CD4-positive, alpha-beta T cell treated with Interleukin-21 for 1 hour (primary cell): ENCODE measurements around the gene SLC7A7.
A peak's percentile ranks its signal among the peaks of the same experiment; 100 is the strongest.
"Not testable (repeated sequence)": the region's sequence is repeated elsewhere in the genome, so short reads cannot be mapped to it uniquely, and the experiment has no call there.

Source experiments
- DNase-seq: peaks from one replicate; pipeline ENCODE4 v3.0.0-alpha.2; 2020

SLC7A7 gene

DNA sequence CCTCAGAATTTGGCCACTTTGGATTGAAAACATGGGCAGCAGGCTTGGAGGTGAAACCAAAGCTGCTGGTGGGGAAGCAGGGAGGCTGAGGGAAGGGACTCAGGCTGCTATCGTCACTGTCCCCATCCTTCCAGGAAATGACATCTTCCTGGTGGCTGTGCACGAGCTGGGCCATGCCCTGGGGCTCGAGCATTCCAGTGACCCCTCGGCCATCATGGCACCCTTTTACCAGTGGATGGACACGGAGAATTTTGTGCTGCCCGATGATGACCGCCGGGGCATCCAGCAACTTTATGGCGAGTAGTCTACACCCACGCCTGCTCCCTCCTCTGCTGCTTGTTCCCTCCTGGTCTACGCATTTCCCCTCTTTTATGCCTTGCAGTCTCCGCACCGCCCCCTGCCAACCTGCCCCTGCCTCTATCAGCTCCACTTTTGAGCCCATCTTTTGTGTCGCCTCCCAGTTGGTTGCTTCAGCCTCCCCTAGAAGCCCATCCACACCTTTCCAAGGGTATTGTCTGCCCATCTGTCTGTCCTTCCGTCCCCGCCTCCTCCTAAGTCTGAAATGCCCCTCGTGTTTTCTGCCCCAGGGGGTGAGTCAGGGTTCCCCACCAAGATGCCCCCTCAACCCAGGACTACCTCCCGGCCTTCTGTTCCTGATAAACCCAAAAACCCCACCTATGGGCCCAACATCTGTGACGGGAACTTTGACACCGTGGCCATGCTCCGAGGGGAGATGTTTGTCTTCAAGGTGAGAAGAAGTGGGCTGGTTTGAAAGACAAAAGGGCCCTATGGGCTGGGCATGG lies 28.1 kb upstream of the SLC7A7 start:
- DNase-seq = no peak

DNA sequence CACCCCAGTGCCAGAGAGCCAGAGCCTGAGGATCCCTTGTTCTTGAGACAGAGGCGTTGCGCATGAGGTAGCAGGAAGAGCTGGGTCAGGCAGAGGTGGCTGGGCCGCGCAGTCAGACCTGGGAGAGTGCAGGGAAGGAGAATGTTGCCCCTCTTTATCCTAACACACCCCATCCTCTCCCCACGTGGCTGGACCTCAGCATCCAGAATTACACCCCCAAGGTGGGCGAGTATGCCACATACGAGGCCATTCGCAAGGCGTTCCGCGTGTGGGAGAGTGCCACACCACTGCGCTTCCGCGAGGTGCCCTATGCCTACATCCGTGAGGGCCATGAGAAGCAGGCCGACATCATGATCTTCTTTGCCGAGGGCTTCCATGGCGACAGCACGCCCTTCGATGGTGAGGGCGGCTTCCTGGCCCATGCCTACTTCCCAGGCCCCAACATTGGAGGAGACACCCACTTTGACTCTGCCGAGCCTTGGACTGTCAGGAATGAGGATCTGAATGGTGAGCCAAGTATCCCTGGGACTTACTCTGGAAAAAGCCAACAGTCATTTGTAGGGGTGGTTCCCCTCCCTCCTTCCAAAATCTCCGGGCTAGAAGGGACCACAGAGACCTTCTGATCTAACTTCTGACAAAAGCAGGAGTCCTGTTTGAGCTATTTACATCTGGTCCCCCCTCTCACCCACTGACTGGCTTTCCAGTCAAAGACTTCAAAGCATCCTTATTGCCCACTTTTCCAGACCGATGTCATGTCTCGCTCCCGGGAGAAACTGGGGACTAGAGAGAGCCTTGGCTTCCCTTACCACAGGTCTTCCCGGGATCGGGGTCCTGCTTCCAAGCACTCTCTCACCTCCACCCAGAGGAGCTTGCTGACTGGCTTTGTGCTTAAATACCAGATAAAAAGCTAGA lies 27.2 kb upstream of the SLC7A7 start:
- DNase-seq = no peak

DNA sequence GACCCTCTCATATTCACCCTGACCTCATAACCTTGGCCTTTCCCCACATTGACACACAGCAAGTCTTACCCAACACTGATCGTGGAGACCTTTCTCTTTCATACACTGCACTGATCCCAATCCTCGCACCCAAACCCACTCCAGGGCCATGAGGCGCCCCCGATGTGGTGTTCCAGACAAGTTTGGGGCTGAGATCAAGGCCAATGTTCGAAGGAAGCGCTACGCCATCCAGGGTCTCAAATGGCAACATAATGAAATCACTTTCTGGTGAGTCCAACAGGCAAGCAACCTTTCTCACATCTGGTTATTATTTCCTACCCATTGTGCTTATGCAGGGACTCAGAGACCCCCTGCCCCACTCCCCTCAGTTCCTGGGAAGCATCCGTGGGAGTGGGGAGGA lies 26.5 kb upstream of the SLC7A7 start:
- DNase-seq = no peak

DNA sequence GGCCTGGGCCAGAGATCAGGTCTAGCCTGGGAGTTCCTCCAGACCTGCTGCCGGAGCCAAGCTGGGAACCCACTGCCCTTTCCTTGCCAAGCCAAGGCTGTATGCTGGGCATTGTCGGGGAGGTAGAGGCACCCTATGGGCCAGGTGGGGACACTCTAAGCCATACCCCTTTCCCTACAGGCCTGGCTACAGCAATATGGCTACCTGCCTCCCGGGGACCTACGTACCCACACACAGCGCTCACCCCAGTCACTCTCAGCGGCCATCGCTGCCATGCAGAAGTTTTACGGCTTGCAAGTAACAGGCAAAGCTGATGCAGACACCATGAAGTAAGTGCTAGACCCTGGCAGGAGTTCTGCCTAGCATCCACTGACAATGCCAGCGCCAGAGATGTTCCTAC lies 26.1 kb upstream of the SLC7A7 start:
- no peak for DNase-seq

DNA sequence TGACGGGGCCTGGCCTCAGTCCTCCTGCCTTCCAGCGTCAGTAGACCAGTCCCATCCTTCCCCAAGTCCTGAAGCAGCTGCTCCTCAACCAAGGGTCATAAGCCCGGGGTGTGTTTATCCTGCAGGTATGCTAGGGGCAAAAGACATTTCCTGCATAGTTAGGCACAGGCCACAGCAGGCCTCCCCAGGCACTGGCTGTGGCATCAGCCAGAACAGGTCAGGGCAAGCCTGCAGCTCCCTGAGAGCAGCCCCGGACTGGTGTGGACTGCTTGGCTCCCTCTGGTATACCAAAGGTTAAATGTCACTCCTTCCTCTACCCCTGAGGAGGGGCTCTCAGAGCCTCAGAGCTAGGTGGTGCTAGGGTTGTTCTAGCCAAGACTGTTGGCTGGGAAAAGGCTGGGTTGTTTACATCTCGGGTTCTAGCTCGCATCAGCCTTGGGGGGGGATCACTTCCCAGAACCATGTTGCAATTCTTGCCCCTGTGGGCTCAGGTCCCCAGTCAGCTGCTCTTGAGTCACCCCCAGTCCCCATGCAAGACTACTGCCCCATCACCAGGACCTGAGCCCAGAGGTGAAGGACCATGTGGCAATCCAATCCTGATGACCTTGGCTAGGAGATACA lies 24.0 kb upstream of the SLC7A7 start:
- DNase-seq = no peak

DNA sequence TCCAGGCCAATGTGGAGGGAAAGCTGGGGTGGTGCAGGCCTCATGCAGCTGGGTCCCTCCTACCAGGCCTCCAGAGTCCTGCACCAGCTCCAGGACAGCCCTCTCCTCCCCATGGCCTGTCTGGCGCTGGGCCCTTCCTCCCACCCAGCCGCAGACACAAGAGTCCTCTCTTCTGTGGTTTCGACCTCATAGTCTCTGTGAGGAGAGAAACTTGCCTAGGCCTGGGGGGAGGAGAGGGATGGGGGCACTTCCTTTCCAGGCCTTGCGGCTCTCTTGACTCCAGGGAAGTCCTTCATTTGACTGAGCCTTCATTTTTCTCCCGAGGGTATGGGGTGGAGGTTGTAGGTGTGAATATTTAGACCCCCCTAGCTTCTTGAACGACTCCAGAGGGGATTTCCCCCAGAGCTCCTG lies 23.4 kb upstream of the SLC7A7 start:
- DNase-seq = no peak

DNA sequence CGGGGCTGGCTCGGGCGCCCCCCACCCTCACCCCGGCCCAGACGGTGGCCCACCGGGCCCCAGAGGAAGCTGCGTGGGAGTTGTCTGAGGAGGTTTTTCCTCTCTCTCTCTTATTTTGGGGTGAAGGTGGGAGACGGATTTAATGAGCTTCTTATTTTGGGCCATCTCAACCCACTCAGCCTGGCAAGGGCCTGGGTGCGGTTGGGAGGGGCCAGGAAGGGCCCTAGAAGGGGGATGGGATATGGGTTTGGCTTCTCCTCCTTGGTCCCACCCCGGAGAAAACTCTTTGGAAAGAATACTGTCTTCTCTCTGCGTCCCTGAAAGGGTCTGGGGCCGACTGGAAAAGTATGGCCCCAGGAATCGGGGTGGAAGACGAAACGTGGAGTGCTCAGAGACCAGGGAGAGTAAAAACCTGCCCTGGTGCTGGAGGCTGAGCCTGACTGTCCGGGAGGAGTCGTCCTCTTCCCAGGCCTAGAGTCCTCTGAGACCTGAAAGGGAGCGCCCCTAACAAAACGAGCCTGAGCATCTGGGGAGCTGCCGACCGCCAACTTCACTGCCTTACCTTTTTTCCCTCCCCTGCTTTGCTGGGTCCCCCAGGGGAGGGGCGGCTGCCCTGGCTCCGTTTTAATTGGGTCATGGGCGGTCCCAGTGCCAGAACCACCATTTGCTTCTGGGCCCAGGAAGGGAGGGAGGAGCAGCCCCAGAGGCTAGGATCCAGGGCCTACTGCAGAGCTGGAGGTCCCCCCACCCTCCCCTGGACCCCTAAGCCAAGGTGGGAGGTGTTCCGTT lies 22.7 kb upstream of the SLC7A7 start:
- no peak for DNase-seq

DNA sequence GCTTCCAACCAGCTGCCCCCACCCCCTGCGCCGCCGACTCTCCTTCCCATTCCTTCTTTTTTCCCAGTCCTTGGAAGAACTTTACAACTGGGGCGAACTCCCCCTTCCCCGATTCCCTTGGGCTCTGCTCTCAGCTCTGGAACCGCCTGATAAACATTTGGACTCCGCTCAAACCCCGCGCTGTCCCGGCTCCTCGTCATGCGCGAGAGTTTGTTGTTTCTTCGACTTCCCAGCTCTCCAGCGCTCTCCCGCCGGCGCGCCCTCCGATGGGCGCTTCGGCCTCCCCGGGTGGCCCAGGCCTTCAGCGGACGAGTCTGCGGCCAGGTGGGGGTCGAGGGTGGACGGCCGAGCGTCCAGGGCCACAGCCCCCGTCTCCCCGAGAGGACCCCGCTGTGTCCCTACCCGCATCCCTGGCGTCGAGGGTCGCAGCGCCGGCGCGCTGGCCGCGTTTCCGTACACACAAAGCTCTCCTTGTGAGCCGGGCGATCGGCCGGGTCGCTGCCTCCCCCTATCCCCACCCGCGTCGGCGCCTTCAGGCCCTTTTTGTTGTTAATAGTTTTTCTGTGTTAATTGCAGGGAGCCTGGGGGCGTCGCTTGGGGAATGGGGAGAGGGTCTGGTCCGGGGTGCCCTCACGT lies 22.0 kb upstream of the SLC7A7 start:
- no peak for DNase-seq

DNA sequence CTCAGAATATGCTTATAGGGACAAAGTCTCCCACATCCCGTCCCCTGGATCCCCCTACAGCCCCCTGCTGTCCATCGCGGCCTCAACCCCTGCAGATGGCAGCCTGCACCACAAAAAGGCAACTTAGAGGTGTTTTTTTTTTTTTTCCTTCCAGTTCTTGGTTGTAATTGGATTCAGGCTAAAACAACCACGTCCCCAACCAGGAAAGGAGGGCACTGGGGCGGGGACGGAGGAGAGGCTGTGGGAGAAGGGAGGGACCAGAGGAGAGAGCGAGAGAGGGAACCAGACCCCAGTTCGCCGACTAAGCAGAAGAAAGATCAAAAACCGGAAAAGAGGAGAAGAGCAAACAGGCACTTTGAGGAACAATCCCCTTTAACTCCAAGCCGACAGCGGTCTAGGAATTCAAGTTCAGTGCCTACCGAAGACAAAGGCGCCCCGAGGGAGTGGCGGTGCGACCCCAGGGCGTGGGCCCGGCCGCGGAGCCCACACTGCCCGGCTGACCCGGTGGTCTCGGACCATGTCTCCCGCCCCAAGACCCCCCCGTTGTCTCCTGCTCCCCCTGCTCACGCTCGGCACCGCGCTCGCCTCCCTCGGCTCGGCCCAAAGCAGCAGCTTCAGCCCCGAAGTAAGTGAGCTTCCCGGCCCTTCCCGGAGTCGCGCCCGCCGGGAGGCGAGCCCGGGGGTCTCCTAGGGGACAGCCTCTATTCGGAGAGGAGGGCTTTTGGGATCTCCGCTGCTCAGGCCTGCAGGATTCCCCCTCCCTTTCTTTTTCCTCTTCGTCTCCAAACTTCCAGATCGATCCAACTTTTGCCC lies 21.3 kb upstream of the SLC7A7 start, which contains the start of gene MMP14:
TSS of gene MMP14 (plus strand) at position 285 of the 813 bp plus-strand sequence. CDS start at position 518, 233 bp downstream.
- no peak for DNase-seq

DNA sequence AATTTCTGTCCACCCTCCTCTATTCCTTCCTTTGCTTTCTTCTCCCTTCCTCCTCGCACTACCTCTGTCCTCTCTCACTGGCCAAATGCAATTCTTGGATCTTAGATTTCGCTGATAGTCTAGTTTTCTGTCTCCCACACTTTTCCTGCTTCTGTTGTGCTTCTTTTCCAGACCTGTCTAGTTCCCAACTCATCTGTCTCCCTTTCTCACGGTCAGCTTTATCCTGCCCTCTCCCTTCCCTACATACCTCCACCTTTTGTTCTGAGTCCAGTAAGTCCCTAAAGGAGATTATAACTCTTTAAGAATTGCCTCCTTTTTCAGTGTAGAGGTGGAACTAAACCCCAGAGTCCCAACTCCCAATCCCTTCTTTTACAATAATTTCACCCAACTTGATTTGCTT lies 20.3 kb upstream of the SLC7A7 start:
- DNase-seq = no peak

DNA sequence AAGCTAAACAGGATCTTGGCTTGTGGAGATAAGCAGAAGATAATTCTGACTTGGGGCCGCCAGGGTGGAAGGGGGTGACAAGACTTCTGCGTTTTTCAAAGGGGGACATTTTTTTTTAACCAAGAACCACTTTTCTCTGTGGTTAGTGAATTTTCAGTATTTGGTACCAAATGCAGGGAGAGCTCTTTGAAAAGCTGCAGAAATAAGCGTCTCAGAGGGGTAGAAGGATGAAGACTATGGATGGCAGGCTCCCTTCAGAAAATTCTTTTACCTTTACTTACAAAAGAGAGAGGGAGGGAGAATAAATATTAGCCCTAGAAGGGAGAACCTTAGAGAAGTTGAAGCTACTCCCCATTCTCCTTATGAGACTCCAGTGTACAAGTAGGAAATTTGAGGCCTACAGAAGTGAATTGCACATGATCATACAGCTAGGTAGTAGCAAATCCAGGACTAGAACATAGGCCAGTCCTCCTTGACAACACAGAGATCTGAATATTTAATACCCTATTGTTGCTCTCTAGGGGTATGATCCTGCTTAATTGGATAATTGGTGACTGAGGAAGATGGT lies 15.3 kb upstream of the SLC7A7 start:
- no peak for DNase-seq

DNA sequence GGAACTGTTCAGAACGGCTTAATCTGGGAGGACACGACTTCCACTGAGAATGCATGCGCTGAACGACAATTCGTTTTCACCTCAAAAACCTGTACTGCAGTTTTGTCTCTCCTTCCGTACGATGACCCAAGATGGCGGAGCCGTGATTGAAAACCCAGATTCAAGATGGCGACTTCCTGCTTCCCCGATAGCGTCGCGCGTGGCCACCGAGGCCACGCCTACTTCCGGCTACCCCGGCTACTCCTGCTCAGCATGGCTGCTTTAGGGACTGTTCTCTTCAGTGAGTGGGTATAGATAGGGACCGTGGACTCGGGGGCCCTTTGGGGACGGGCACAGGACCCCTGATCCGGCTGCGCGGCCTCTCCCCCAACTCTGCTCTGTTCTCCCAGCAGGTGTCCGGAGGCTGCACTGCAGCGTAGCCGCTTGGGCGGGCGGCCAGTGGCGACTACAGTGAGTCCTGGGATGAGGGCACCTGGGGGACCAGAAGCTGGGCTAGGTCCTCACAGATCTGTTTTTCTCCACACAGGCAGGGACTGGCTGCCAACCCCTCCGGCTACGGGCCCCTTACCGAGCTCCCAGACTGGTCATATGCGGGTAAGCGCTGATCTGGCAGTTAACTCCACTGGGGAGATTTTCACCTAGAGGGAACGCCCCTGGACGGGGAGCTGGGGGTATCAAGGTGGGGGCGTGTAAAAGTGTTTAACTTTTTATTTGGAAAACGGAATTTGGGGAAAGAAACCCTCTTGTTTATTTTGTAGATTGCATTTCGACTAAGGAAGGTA lies 14.6 kb upstream of the SLC7A7 start, which contains the start of gene MRPL52:
TSS of gene MRPL52 (plus strand) at position 227 of the 782 bp plus-strand sequence. CDS start at position 253, 26 bp downstream.
- DNase-seq = peak; percentile 93

DNA sequence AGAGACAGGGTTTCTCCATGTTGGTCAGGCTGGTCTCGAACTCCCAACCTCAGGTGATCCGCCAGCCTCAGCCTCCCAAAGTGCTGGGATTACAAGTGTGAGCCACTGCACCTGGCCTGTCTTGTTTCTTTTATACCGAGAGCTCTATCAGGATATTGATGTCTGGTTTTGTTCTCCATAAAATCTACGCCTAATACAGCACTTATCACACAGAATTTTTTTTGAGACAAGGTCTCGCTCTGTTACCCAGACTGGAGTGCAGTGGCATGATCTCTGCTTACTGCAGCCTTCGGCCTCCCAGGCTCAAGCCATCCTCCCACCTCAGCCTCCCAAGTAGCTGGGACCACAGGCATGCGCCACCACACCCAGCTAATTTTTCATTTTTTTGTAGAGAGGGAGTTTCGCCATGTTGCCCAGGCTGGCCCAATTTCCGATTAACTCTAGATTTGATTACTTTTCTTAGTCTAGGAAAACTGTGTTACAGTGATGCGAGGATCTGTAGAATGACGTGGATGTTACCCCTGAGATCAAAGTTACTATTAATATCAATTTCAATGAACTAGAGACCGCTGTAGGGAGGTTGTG lies 13.9 kb upstream of the SLC7A7 start:
- DNase-seq = not testable (repeated sequence)

DNA sequence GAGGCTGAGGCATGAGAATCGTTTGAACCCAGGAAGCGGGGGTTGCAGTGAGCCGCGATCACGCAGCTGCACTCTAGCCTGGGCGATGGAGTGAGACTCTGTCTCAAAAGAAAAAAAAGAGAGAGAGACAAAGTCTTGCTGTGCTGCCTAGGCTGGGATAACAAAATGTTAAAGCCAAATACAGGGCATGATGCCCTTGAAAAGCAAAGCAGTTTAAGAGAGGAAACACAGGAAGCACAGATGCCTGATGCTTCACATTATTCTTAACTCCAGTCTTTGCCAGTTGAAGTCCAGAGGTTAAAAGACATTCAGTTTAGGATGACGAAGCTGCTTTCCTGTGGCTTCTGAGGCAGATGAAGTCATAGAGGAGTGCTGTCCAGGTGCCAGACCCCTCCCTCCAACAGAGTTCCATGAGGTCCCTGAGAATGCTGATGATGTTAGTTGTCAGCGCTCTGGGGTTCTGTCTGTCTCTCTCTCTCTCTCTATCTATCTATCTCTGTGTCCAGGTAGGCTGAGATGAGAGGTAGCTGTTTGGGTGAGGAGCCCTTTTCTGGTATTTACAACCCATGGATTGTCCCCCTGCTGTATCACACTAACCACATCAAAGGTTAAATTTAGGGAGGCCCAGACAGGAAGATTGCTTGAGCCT lies 9.6 kb upstream of the SLC7A7 start:
- no peak for DNase-seq

DNA sequence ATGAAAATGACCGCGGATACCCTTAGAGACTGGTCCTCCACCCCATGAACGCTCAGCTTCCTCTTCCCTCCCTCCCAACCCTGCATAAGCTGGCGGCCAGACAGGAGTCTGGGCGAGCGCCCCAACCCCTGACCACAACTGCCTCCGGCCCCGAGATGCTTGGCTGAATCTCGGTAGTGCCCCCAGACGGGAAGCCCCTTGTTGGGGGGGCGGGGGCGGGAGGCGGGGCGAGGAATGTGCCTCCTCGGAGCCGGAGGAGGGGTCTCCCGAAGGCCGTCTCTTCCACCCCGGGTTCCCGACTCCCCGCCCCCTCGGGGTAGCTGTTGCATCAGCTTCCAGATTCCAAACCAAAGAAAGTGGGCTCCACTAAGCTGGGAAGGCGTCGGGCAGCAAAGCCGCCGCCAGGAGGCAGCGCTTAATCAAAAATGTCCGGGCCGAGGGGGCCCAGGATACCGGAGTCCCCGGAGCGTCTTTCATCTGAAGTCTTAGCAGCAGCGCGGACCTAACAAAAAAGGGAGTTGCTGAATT lies 7.4 kb upstream of the SLC7A7 start:
- DNase-seq = peak; percentile 75

DNA sequence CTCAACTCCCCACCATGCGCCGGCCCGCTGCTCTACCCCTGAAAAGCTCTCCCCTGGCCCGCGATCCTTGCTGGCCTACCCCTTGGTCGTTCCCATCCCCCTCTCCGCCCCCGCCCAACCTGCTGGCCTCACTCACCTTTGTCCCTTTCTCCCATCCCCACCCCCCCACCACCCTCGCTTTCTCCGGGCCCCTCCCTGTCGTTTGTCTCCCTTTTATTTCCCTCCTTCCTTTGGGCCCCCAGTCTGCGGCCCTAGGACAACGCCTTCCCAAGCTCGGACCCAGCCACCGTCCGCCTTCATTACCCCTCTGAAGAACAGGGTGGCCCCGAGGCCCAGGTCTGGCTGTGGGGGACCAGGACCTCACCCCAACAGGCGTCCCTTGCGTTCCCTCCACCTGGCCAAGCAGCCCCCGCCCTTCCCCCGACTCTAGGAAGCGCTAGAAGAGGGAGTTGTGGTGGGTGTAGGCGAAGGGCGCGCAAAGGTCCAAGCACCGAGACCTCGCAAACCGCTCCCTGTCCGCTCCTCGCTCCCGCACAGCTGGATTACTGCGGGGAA lies 6.9 kb upstream of the SLC7A7 start:
- DNase-seq = no peak

DNA sequence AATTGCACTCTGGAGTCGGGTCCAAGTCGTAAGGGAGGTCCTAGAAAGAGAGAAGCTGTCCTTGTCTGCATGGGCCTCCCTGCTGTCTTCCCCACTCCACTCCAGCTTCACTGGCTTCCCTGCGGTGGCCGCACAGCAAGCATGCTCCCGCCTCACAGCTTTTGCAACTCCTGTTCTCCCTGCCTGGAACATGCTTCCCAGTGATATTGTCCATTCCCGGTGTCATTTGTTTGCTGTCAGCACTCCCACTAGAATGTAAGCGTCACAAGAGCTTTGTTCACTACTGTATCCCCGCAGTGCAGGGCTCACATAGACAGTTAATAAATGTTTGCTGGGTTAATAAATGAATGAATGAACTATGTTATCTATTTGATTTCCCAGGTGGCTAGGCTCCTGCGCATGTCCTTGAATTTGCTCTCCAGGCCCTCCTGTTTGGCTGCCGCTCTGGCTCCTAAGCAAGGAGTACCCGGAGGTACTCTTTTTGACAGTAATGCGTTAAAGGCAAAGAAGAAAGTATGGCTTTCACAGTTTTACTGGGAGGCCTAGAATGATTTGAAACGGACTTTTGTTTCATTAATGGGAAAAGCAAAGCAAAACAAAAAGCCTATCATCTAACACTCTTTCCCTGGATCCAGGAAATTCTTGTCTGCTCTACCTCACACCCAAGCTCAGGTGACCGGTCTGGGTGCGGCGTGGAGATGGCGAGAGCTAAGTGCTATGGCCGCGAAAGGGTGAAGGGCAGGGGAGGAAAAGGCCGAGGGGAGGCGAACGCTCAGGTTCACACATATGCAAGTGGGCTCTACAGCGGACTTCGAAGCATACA lies 6.2 kb upstream of the SLC7A7 start:
- DNase-seq = no peak
